Measurements from ENCODE around the gene FHOD1.

The FHOD1 gene

GRCh38 chr16:67265834-67266233, 18.6 kb upstream of the FHOD1 start:
- ChIA-PET CTCF (no interaction called here), POLR2A (ENCODE audit: low non-redundant PET) (interaction anchor here (0.9 kb wide), 1 partner anchor 12 kb away, joined by 3 read pairs; no protein-coding TSS in a partner anchor)
- no peak for TF ChIP-seq CTCF (conservative IDR thresholded peaks at IDR 0.05; ENCODE audit: low read depth)
- H3K27ac ChIP-seq, result no peak overlapping the region
- no peak for DNase-seq (ENCODE audit: low spot score)

- no peak overlapping the region for H3K27ac ChIP-seq
- DNase-seq (ENCODE audit: low spot score), result no peak
- POLR2A ChIA-PET (ENCODE audit: low non-redundant PET), result no interaction called here
- no peak for TF ChIP-seq CTCF (conservative IDR thresholded peaks at IDR 0.05; ENCODE audit: low read depth)
- CTCF ChIA-PET, result interaction anchor here (0.8 kb wide), 1 partner anchor 20 kb away, joined by 4 read pairs; no protein-coding TSS in a partner anchor
These were observed 17.6 kb upstream of the FHOD1 start for GRCh38 chr16:67264866-67265265.

GRCh38 chr16:67264277-67264676, 17.0 kb upstream of the FHOD1 start:
- H3K27ac ChIP-seq, result no peak overlapping the region
- no peak for TF ChIP-seq CTCF (conservative IDR thresholded peaks at IDR 0.05; ENCODE audit: low read depth)
- no peak for DNase-seq (ENCODE audit: low spot score)
- POLR2A ChIA-PET (ENCODE audit: low non-redundant PET), result no interaction called here
- CTCF ChIA-PET, result interaction anchor here (0.7 kb wide), 1 partner anchor 15 kb away, joined by 3 read pairs; no protein-coding TSS in a partner anchor

- CTCF ChIA-PET, result no interaction called here
These were observed 15.9 kb upstream of the FHOD1 start for GRCh38 chr16:67263201-67263600.

GRCh38 chr16:67260426-67261063, 13.3 kb upstream of the FHOD1 start:
- ChIA-PET CTCF (interaction anchor here (0.6 to 1.9 kb wide), 17 partner anchors 10 to 207 kb away, joined by 3 to 12 read pairs (median 4); partner anchors contain the start of gene PLEKHG4), POLR2A (ENCODE audit: low non-redundant PET) (no interaction called here)

More at GRCh38 chr16:67263201-67263600, 15.9 kb upstream of the FHOD1 start:
- no peak for TF ChIP-seq CTCF (conservative IDR thresholded peaks at IDR 0.05; ENCODE audit: low read depth)
- POLR2A ChIA-PET (ENCODE audit: low non-redundant PET), result no interaction called here
- DNase-seq (ENCODE audit: low spot score), result no peak
- no peak overlapping the region for H3K27ac ChIP-seq

GRCh38 chr16:67259705-67260104, 12.4 kb upstream of the FHOD1 start:
- CTCF ChIA-PET, result interaction anchor here (0.7 to 1.9 kb wide), 4 partner anchors 11 to 184 kb away, joined by 4 to 12 read pairs (median 8); partner anchors contain the start of gene PLEKHG4
- no peak overlapping the region for H3K27ac ChIP-seq
- POLR2A ChIA-PET (ENCODE audit: low non-redundant PET), result no interaction called here
- TF ChIP-seq CTCF (conservative IDR thresholded peaks at IDR 0.05; ENCODE audit: low read depth), result no peak
- DNase-seq (ENCODE audit: low spot score), result no peak

More at GRCh38 chr16:67260426-67261063, 13.3 kb upstream of the FHOD1 start:
- no peak for DNase-seq (ENCODE audit: low spot score)
- H3K27ac ChIP-seq, result no peak overlapping the region
- peak; percentile 58 for TF ChIP-seq CTCF (conservative IDR thresholded peaks at IDR 0.05; ENCODE audit: low read depth)
